ENCODE results near the gene CHRNE.

The CHRNE gene

GRCh38 chr17:4903051-4903818, at the start of gene CHRNE:
Gene CHRNE, minus strand, starts transcription at chr17:4903098. Its CDS starts 35 bp downstream, at chr17:4903063.
- DNase-seq = peak; percentile 66

- DNase-seq = no peak
Observed at GRCh38 chr17:4951486-4951885, 48.6 kb upstream of the CHRNE start.

GRCh38 chr17:4950746-4951204, 47.9 kb upstream of the CHRNE start, which contains the start of gene ENO3:
Gene ENO3, plus strand, starts transcription at chr17:4951119. Its CDS starts 711 bp downstream, at chr17:4951830.
- no peak for DNase-seq

- DNase-seq = no peak
Observed at GRCh38 chr17:4950075-4950745, 47.3 kb upstream of the CHRNE start.

- DNase-seq = peak; percentile 63
Observed at GRCh38 chr17:4949321-4950074, 46.6 kb upstream of the CHRNE start.

- DNase-seq = peak; percentile 92
Observed at GRCh38 chr17:4948931-4949320, 46.0 kb upstream of the CHRNE start.

GRCh38 chr17:4948166-4948930, 45.5 kb upstream of the CHRNE start, which contains the start of gene PFN1:
Gene PFN1, minus strand, starts transcription at chr17:4948530. Its CDS starts 136 bp downstream, at chr17:4948394.
- peak; percentile 95 for DNase-seq

- DNase-seq = peak; percentile 59
Observed at GRCh38 chr17:4947411-4948165, 44.7 kb upstream of the CHRNE start.

- no peak for DNase-seq
Observed at GRCh38 chr17:4947010-4947410, 44.1 kb upstream of the CHRNE start.

GRCh38 chr17:4946312-4946976, 43.5 kb upstream of the CHRNE start:
- DNase-seq = no peak

- no peak for DNase-seq
Observed at GRCh38 chr17:4945944-4946280, 43.0 kb upstream of the CHRNE start.

- DNase-seq = peak; percentile 91
Observed at GRCh38 chr17:4945176-4945943, 42.5 kb upstream of the CHRNE start.

- no peak for DNase-seq
Observed at GRCh38 chr17:4944554-4945175, 41.8 kb upstream of the CHRNE start.

GRCh38 chr17:4944163-4944553, 41.3 kb upstream of the CHRNE start:
- no peak for DNase-seq

GRCh38 chr17:4942760-4943508, 40.0 kb upstream of the CHRNE start:
- DNase-seq = no peak

- DNase-seq = no peak
Observed at GRCh38 chr17:4941319-4941610, 38.4 kb upstream of the CHRNE start.

- DNase-seq = no peak
Observed at GRCh38 chr17:4940555-4941318, 37.8 kb upstream of the CHRNE start.

GRCh38 chr17:4939796-4940554, 37.1 kb upstream of the CHRNE start, which contains the start of the genes RNF167 and SLC25A11:
Gene RNF167, plus strand, starts transcription at chr17:4940268. Its CDS starts 642 bp downstream, at chr17:4940910.
Gene SLC25A11, minus strand, starts transcription at chr17:4940046. Its CDS starts 136 bp downstream, at chr17:4939910.
- DNase-seq = peak; percentile 100

Measured in fibroblast of upper back skin (primary cell).